ENCODE results near the gene MACF1.

The MACF1 gene

GRCh38 chr1:39361446-39361845, 157.0 kb downstream of the MACF1 start:
- Histone ChIP-seq H3F3A (ENCODE audit: insufficient read depth, low read length) (peaks cover 3% of the 10 kb centered on the region; the same call in 1 of the 2 replicates), H3K27me3 (replicated peaks; ENCODE audit: insufficient read depth, low read length) (no peaks in the 10 kb centered on the region), H3K9me2 (replicated peaks; ENCODE audit: insufficient read depth, low read length) (no peaks in the 10 kb centered on the region), H3K36me3 (replicated peaks; ENCODE audit: insufficient read depth, low read length) (peaks cover 28% of the 10 kb centered on the region), H3K9ac (ENCODE audit: low read length) (no peak overlapping the region), H3K4me3 (ENCODE audit: low read length) (no peak overlapping the region), H3K4me1 (ENCODE audit: low read length) (no peaks in the 10 kb centered on the region), H3K4me2 (ENCODE audit: low read depth, low read length) (no peak overlapping the region), H4K20me1 (ENCODE audit: insufficient read depth, low read length) (no peaks in the 10 kb centered on the region), H2AFZ (ENCODE audit: low read length) (no peak overlapping the region), H3K79me2 (ENCODE audit: low read length) (no peaks in the 10 kb centered on the region), H3K9me3 (replicated peaks; ENCODE audit: insufficient read depth, low read length) (no peaks in the 10 kb centered on the region), H3K27ac (ENCODE audit: low read length) (no peak overlapping the region)
- no peak for DNase-seq
- no peak for TF ChIP-seq CTCF (IDR thresholded peaks at IDR 0.05; ENCODE audit: low read length)

- Histone ChIP-seq H3K9me3 (replicated peaks; ENCODE audit: insufficient read depth, low read length) (no peaks in the 10 kb centered on the region), H3K9ac (ENCODE audit: low read length) (no peak overlapping the region), H4K20me1 (ENCODE audit: insufficient read depth, low read length) (no peaks in the 10 kb centered on the region), H3K36me3 (replicated peaks; ENCODE audit: insufficient read depth, low read length) (peaks cover 24% of the 10 kb centered on the region), H2AFZ (ENCODE audit: low read length) (no peak overlapping the region), H3K27me3 (replicated peaks; ENCODE audit: insufficient read depth, low read length) (no peaks in the 10 kb centered on the region), H3K4me1 (ENCODE audit: low read length) (no peaks in the 10 kb centered on the region), H3F3A (ENCODE audit: insufficient read depth, low read length) (peaks cover 3% of the 10 kb centered on the region; the same call in 1 of the 2 replicates), H3K4me2 (ENCODE audit: low read depth, low read length) (no peak overlapping the region), H3K4me3 (ENCODE audit: low read length) (no peak overlapping the region), H3K27ac (ENCODE audit: low read length) (no peak overlapping the region), H3K9me2 (replicated peaks; ENCODE audit: insufficient read depth, low read length) (no peaks in the 10 kb centered on the region), H3K79me2 (ENCODE audit: low read length) (0 out of 2 replicates have a peak, but pooled peaks cover 3% of the 10 kb centered on the region)
- TF ChIP-seq EZH2phosphoT487 (IDR thresholded peaks at IDR 0.05; ENCODE audit: low read length) (no peak), EZH2 (optimal IDR thresholded peaks at IDR 0.05; ENCODE audit: low read depth, low read length) (no peak), CTCF (IDR thresholded peaks at IDR 0.05; ENCODE audit: low read length) (no peak)
- DNase-seq: no peak
Measured at GRCh38 chr1:39363267-39363666, 158.8 kb downstream of the MACF1 start.

GRCh38 chr1:39368045-39368444, 163.6 kb downstream of the MACF1 start:
- Histone ChIP-seq H3K9me3 (replicated peaks; ENCODE audit: insufficient read depth, low read length) (no peaks in the 10 kb centered on the region), H3K36me3 (replicated peaks; ENCODE audit: insufficient read depth, low read length) (peaks cover 4% of the 10 kb centered on the region), H3K4me2 (ENCODE audit: low read depth, low read length) (no peak overlapping the region), H3K4me3 (ENCODE audit: low read length) (no peak overlapping the region), H2AFZ (ENCODE audit: low read length) (no peak overlapping the region), H3K79me2 (ENCODE audit: low read length) (0 out of 2 replicates have a peak, but pooled peaks cover 3% of the 10 kb centered on the region), H3K27ac (ENCODE audit: low read length) (no peak overlapping the region), H3F3A (ENCODE audit: insufficient read depth, low read length) (no peaks in the 10 kb centered on the region), H3K9ac (ENCODE audit: low read length) (no peak overlapping the region), H3K27me3 (replicated peaks; ENCODE audit: insufficient read depth, low read length) (no peaks in the 10 kb centered on the region), H4K20me1 (ENCODE audit: insufficient read depth, low read length) (no peaks in the 10 kb centered on the region), H3K4me1 (ENCODE audit: low read length) (no peaks in the 10 kb centered on the region), H3K9me2 (replicated peaks; ENCODE audit: insufficient read depth, low read length) (no peaks in the 10 kb centered on the region)
- no peak for TF ChIP-seq EZH2phosphoT487 (IDR thresholded peaks at IDR 0.05; ENCODE audit: low read length)
- no peak for TF ChIP-seq EZH2 (optimal IDR thresholded peaks at IDR 0.05; ENCODE audit: low read depth, low read length)
- no peak for TF ChIP-seq CTCF (IDR thresholded peaks at IDR 0.05; ENCODE audit: low read length)
- no peak for DNase-seq
